Heart right ventricle (tissue), 16 donors: Measurements from ENCODE around the gene COPS2. TPM values are rescaled to one million over a fixed set of nuclear protein-coding genes. Genes with fewer than 3 reads are reported as not detected.

ENCODE experiments used
- ATAC-seq, 8 donors: fragments of 200-7000 bp; cut with Tn5 transposase; one replicate each; pipeline ENCODE4 v1.9.1; 2020; ENCODE audit warnings: mild to moderate bottlenecking in 8 of 8, moderate library complexity in 8 of 8, moderate number of reproducible peaks in 1 of 8
- DNase-seq, 2 donors: peaks; one replicate each; pipeline ENCODE4 v3.0.0-alpha.2; 2020
- H3K27ac ChIP-seq, 10 donors: fragments of 200-600 bp; sonication (generic) in 2 of 10; one replicate each; pipeline versions ENCODE4 v1.5.0 to v1.8.0; 2020 to 2022; ENCODE audit warnings: mild to moderate bottlenecking in 3 of 10
- H3K27me3 ChIP-seq, 7 donors: fragments of 200-600 bp; one replicate each; pipeline ENCODE4 v1.8.0; 2021 to 2022; ENCODE audit warnings: mild to moderate bottlenecking in 2 of 7
- H3K36me3 ChIP-seq, 9 donors: fragments of 200-600 bp; sonication (generic) in 1 of 9; one replicate each; pipeline versions ENCODE4 v1.5.0 to v1.8.0; 2020 to 2022; ENCODE audit warnings: mild to moderate bottlenecking in 2 of 9
- H3K4me1 ChIP-seq, 9 donors: fragments of 200-600 bp; sonication (generic) in 1 of 9; one replicate each; pipeline versions ENCODE4 v1.5.0 to v1.8.0; 2020 to 2022; ENCODE audit warnings: mild to moderate bottlenecking in 4 of 9
- H3K4me3 ChIP-seq, 10 donors: fragments of 200-600 bp; sonication (generic) in 2 of 10; one replicate each; pipeline versions ENCODE4 v1.5.0 to v1.8.0; 2020 to 2022; ENCODE audit warnings: mild to moderate bottlenecking in 7 of 10, moderate library complexity in 2 of 10
- H3K9me3 ChIP-seq, 11 donors: fragments of 200-600 bp in 10 of 11; sonication (generic) in 2 of 11; one replicate each; pipeline versions ENCODE4 v1.5.0 to v1.8.0; 2013 to 2022; ENCODE audit warnings: mild to moderate bottlenecking in 2 of 11, control low read depth in 1 of 11, moderate library complexity in 1 of 11
- CTCF ChIP-seq, 9 donors: fragments of 200-600 bp; sonication (generic) in 2 of 9; IDR thresholded peaks; one replicate each; pipeline versions ENCODE4 v1.5.0 to v1.8.0; 2021 to 2022; ENCODE audit warnings: antibody characterized with exemption in 9 of 9, mild to moderate bottlenecking in 5 of 9, moderate library complexity in 1 of 9
- whole genome bisulfite sequencing, 2 donors: extraction: QIAGEN DNeasy Blood & Tissue Kit; methylation state at CpG; one replicate each; pipeline ENCODE4 v1.1.7; 2013; ENCODE audit warnings: inconsistent platforms in 1 of 2; 5-methylcytosine and 5-hydroxymethylcytosine counted together
- intact Hi-C, 10 donors: fragments of 100-400 bp; cut with DNase I; formaldehyde crosslinking; loops; one replicate each; pipeline versions ENCODE4 v1.11.1 to v1.14.2; 2022
- polyA plus RNA-seq, 2 donors: library from polyadenylated mRNA; stranded (reverse); fragments of 200-250 nt; gene quantifications; one replicate each; pipeline ENCODE4 v1.2.3, GENCODE V29; 2013
- total RNA-seq, 10 donors: library from RNA; stranded (reverse); fragmentation: NEBNext Ultra II Directional in 3 of 10; extraction: Animal tissue kit (Norgen Biotek cat#: 25700) in 3 of 10; gene quantifications; one replicate each; pipeline versions ENCODE4 v1.2.1 to v1.2.4, GENCODE V29; 2021 to 2023
- donor health status: Arrhythmogenic right ventricular cardiomyopathy.
- donor health status: ischemic (EF 13 %, LVEDD 7.1; RV severe dilation, severe dysfunction).
- donor health status: healthy with polysubstance abuse.
- donor health status: DM: no; HTN: yes; CAD: no.
- donor health status: DM: no; HTN: no; CAD: no.
- donor health status: ischemic (EF 25% LVEDD 6.9; RV normal size, moderate dysfunction).
- donor health status: ischemic (EF 25% LVEDD 5.7; RV mildly dilated, moderate dysfunction).
- donor health status: healthy.
- donor health status: DM: yes; HTN: yes; CAD: no.
- donor health status: Ischemic cardiomyopathy.
- donor health status: ischemic (EF 35%, LVEDD 5.7; RV mildly dilated, moderate dysfunction).
- donor health status: nonischemic (EF 11% LVEDD 7.7; RV severe dilation, severe dysfunction).
- donor health status: DM: yes; HTN: yes; CAD: no.
- donor health status: PGD.
- donor health status: ischemic (EF 29% LVEDD 5.4; RV normal size, mild dysfunction).
- donor health status: nonischemic (EF 23%, LVEDD 6.1; RV moderate dilation, normal function).

COPS2 gene
- total and polyA plus RNA-seq, 12 donors: 23.8 to 91.8 (median 86.1) TPM

- WGBS, 2 donors: 89 to 92% methylated on average over 2 of the region's 2 CpGs
- intact Hi-C loops: no loop called here
- no peak for DNase-seq
Measured at GRCh38 chr15:49191892-49192291, 36.5 kb upstream of the COPS2 start.

DNA sequence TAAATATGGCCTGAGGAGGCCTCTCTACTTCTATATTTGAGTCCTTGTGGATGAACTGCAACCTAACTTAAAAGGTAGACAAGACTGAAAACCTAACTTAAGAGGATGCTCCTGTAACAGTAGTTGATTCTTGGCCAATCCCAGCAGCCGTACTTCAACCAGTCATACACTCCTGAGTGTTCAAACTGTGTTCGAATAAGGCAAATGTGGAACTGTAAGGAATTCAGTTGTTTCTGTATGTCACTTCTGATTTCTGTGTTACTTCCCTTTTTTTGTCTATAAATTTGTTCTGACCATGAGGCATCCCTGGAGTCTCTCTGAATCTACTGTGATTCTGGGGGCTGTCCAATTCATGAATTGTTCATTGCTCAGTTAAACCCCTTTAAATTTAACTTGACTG is 35.2 kb upstream of the COPS2 start:
- Histone ChIP-seq H3K9me3 (peaks cover 0 to 7% (median 0%) of the 10 kb centered on the region in 11 donors), H3K4me3 (no peak overlapping the region), H3K27ac (no peak overlapping the region), H3K27me3 (no peaks in the 10 kb centered on the region), H3K4me1 (no peaks in the 10 kb centered on the region), H3K36me3 (no peaks in the 10 kb centered on the region)
- DNase-seq (no peak), ATAC-seq (no peak)
- intact Hi-C loops: no loop called here
- TF ChIP-seq CTCF (IDR thresholded peaks at IDR 0.05): no peak
- 83 to 92% methylated on average over 2 of the region's 2 CpGs for WGBS, 2 donors

More at GRCh38 chr15:49191892-49192291, 36.5 kb upstream of the COPS2 start:
- no peaks in the 10 kb centered on the region for H3K4me1 ChIP-seq
- no peaks in the 10 kb centered on the region for H3K9me3 ChIP-seq
- no peak for ATAC-seq
- no peak overlapping the region for H3K27ac ChIP-seq
- TF ChIP-seq CTCF (IDR thresholded peaks at IDR 0.05): no peak
- no peaks in the 10 kb centered on the region for H3K36me3 ChIP-seq
- H3K4me3 ChIP-seq: no peak overlapping the region
- H3K27me3 ChIP-seq: no peaks in the 10 kb centered on the region

DNA sequence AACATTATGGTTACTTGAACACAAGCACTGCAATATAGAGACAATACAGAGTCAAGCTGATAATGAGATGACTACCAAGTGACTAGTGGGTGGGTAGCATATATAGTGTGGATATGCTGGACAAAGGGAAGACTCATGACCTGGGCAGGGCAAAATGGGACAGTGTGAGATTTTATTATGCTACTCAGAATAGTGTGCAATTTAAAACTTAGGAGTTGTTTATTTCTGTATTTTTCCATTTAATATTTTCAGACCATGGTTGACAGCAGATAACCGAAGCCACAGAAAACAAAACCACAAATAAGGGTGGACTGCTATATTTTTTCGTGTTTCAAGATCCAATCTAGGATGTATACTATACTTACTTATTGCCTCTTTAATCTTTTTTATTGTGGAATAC is 34.2 kb upstream of the COPS2 start:
- Histone ChIP-seq H3K4me3 (no peak overlapping the region), H3K27ac (no peak overlapping the region), H3K36me3 (no peaks in the 10 kb centered on the region), H3K9me3 (peaks cover 0 to 10% (median 0%) of the 10 kb centered on the region in 11 donors), H3K4me1 (no peaks in the 10 kb centered on the region), H3K27me3 (no peaks in the 10 kb centered on the region)
- TF ChIP-seq CTCF (IDR thresholded peaks at IDR 0.05): no peak
- DNase-seq: no peak
- no peak for ATAC-seq
- intact Hi-C loops: no loop called here
- 94 to 96% methylated on average over 2 of the region's 2 CpGs for WGBS, 2 donors

GRCh38 chr15:49188933-49189332 is 33.5 kb upstream of the COPS2 start:
- no peak for ATAC-seq
- 95 to 98% methylated on average over 2 of the region's 2 CpGs for WGBS, 2 donors
- TF ChIP-seq CTCF (IDR thresholded peaks at IDR 0.05): no peak
- no peaks in the 10 kb centered on the region for H3K27me3 ChIP-seq
- H3K27ac ChIP-seq: no peak overlapping the region
- H3K4me3 ChIP-seq: no peak overlapping the region
- no peaks in the 10 kb centered on the region for H3K36me3 ChIP-seq
- no peaks in the 10 kb centered on the region for H3K4me1 ChIP-seq
- H3K9me3 ChIP-seq: peaks cover 0 to 10% (median 0%) of the 10 kb centered on the region in 11 donors
- intact Hi-C loops: no loop called here
- DNase-seq: no peak
